Right lobe of liver (tissue), 6 donors: Measurements from ENCODE around the gene NYNRIN. TPM values are rescaled to one million over a fixed set of nuclear protein-coding genes. Genes with fewer than 3 reads are reported as not detected.

Source experiments
- ATAC-seq, 4 donors: fragments of 200-7000 bp; cut with Tn5 transposase; one replicate each; pipeline ENCODE4 v1.9.1; 2020; ENCODE audit warnings: mild to moderate bottlenecking in 4 of 4, moderate library complexity in 4 of 4
- DNase-seq, 3 donors: peaks; one replicate each; pipeline ENCODE4 v3.0.0-alpha.2; 2020
- H3K27ac ChIP-seq, 3 donors: fragments of 200-600 bp; one replicate each; pipeline ENCODE4 v1.8.0; 2022
- H3K27me3 ChIP-seq, 2 donors: fragments of 200-600 bp; one replicate each; pipeline ENCODE4 v1.8.0; 2022
- H3K36me3 ChIP-seq, 4 donors: fragments of 200-600 bp; sonication (generic) in 1 of 4; one replicate each; pipeline versions ENCODE4 v1.5.1 to v1.8.0; 2017 to 2022; ENCODE audit warnings: control low read depth in 1 of 4
- H3K4me1 ChIP-seq, 4 donors: fragments of 200-600 bp; sonication (generic) in 1 of 4; one replicate each; pipeline versions ENCODE4 v1.5.1 to v1.8.0; 2017 to 2022; ENCODE audit warnings: control low read depth in 1 of 4
- H3K4me3 ChIP-seq, 3 donors: fragments of 200-600 bp; one replicate each; pipeline ENCODE4 v1.8.0; 2022
- H3K9me3 ChIP-seq, 4 donors: fragments of 200-600 bp; sonication (generic) in 1 of 4; one replicate each; pipeline versions ENCODE4 v1.5.1 to v1.8.0; 2017 to 2022; ENCODE audit warnings: control low read depth in 1 of 4
- CTCF ChIP-seq, 4 donors: fragments of 200-600 bp in 3 of 4; fragments of 450-650 bp in 1 of 4; IDR thresholded peaks; one replicate each; pipeline versions ENCODE4 v1.5.1 to v1.8.0; 2016 to 2022; ENCODE audit warnings: antibody characterized with exemption in 4 of 4, mild to moderate bottlenecking in 2 of 4
- POLR2A ChIP-seq: fragments of 450-650 bp; IDR thresholded peaks from one replicate; pipeline ENCODE4 v1.6.1; 2017; ENCODE audit warnings: antibody characterized with exemption, mild to moderate bottlenecking
- WGBS: methylation state at CpG from one replicate; pipeline ENCODE4 v1.1.6; 2018; ENCODE audit warnings: low coverage, low lambda C conversion rate; ENCODE audit not compliant: insufficient coverage; ENCODE audit errors: missing lambda C conversion rate; 5-methylcytosine and 5-hydroxymethylcytosine counted together
- intact Hi-C, 2 donors: fragments of 100-400 bp; cut with DNase I; formaldehyde crosslinking; loops; one replicate each; pipeline versions ENCODE4 v1.11.2 to v1.14.1; 2022
- total RNA-seq, 6 experiments: library from RNA; depleted of rRNA in 2 of 6; stranded (reverse); fragments of >200 nt in 2 of 6; fragmentation: NEBNext Ultra II Directional in 3 of 6; extraction: Animal tissue kit (Norgen Biotek cat#: 25700) in 3 of 6; gene quantifications; one replicate each; pipeline versions ENCODE4 v1.1.0 to v1.2.4, GENCODE V29; 2016 to 2023
- donor health status: DM: no; HTN: yes; CAD: no.
- donor health status: DM: no; HTN: no; CAD: no.
- donor health status: DM: no; HTN: no; CAD: no.
- donor health status: DM: no; HTN: yes; CAD: no.
- donor health status: DM: no; HTN: yes; CAD: no.

NYNRIN gene
- total RNA-seq, 6 experiments from 2014 or later = 1.8 to 6.1 (median 2.7) TPM

DNA sequence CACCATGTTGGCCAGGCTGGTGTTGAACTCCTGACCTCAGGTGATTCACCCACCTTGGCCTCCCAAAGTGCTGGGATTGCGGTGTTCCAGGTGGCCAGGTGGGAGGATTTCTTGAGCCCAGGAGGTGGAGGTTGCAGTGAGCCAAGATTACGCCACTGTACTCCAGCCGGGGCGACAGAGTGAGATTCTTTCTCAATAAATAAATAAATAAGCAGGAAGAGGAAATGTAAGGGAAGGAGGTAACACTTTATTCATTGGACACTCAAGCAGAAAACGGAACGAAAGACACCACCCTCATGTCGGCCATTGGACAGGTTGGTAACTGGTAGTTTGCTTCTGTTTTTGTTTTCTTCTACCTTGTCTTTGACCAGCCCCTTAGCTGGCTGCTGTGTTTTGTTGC is 43.8 kb upstream of the NYNRIN start:
- TF ChIP-seq CTCF (IDR thresholded peaks at IDR 0.05) = no peak
- TF ChIP-seq POLR2A = no peak
- intact Hi-C loops = no loop called here

DNA sequence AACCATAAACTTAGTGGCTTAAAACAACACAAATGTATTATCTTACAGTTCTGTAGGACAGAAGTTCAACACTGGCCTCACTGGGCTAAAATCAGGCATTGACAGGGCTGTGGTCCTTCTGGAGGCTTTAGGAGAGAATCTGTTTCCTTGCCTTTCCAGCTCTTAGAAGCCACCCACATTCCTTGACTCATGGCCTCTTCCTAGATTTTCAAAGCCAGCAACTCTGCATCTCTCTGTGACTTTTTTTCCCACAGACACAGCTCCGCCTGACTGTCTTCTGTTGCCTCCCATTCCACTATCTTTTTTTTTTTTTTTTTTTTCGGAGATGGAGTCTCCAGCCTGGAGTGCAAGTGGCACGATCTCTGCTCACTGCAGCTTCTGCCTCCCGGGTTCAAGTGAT is 42.6 kb upstream of the NYNRIN start:
- Histone ChIP-seq H3K9me3 (no peaks in the 10 kb centered on the region), H3K36me3 (no peaks in the 10 kb centered on the region), H3K27me3 (no peaks in the 10 kb centered on the region), H3K4me1 (peaks cover 0 to 4% (median 0%) of the 10 kb centered on the region in 4 donors), H3K27ac (no peak overlapping the region), H3K4me3 (no peak overlapping the region)
- WGBS = 73% methylated on average over 2 of the region's 4 CpGs
- TF ChIP-seq CTCF (IDR thresholded peaks at IDR 0.05) (no peak), POLR2A (no peak)
- no peak for ATAC-seq
- DNase-seq = no peak
- intact Hi-C loops = no loop called here

More for the DNA sequence above, 43.8 kb upstream of the NYNRIN start:
- no peak overlapping the region for H3K27ac ChIP-seq
- DNase-seq (no peak), ATAC-seq (peak in 2 of 4 donors; percentile 41 to 42)
- no peak overlapping the region for H3K4me3 ChIP-seq
- peaks cover 0 to 4% (median 0%) of the 10 kb centered on the region in 4 donors for H3K4me1 ChIP-seq
- no peaks in the 10 kb centered on the region for H3K36me3 ChIP-seq
- WGBS = 48% methylated on average over 7 of the region's 7 CpGs
- H3K9me3 ChIP-seq = no peaks in the 10 kb centered on the region
- no peaks in the 10 kb centered on the region for H3K27me3 ChIP-seq

DNA sequence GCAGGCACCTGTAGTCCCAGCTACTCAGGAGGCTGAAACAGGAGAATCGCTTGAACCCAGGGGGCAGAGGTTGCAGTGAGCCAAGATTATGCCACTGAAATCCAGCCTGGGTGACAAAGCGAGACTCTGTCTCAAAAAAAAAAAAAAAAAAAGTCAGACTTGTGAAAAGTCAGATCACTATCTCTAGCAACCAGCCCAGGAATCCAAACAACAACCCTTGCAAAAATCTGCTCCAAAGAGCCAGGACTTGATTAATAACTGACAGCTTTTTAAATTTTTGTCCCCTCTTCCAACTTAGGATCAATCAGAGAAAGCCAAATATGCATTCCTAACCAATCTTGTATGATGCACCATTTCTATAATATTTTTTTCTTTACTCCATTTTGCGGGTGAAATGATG is 38.5 kb upstream of the NYNRIN start:
- no peaks in the 10 kb centered on the region for H3K4me1 ChIP-seq

DNA sequence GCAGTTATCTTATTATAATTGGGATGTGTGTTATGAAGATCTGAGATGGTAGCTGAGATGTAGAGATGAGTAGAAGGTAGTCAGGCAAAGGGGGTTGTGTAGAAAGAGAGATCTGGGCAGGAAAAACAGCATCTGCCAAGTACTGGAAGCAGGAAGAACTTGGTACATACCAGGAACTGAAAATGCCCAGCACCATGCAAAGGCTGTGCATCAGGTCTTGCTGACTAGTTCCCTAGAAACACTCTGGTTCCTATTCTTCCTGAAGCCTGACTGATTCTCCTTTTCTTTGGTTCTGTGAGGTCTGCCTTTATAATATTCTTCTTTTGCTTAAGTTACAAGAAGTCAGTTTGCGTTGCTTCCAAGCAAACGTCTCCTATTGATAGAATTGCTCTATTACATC is 37.5 kb upstream of the NYNRIN start:
- no peaks in the 10 kb centered on the region for H3K36me3 ChIP-seq
- intact Hi-C loops = no loop called here
- H3K4me1 ChIP-seq = no peaks in the 10 kb centered on the region
- no peaks in the 10 kb centered on the region for H3K9me3 ChIP-seq
- 64% methylated on average over 2 of the region's 2 CpGs for WGBS
- H3K27ac ChIP-seq = no peak overlapping the region
- no peak for DNase-seq
- no peak for TF ChIP-seq CTCF (IDR thresholded peaks at IDR 0.05)
- TF ChIP-seq POLR2A = no peak
- H3K27me3 ChIP-seq = no peaks in the 10 kb centered on the region
- peak in 1 of 4 donors; percentile 27 for ATAC-seq
- H3K4me3 ChIP-seq = no peak overlapping the region

More for the DNA sequence above, 38.5 kb upstream of the NYNRIN start:
- TF ChIP-seq CTCF (IDR thresholded peaks at IDR 0.05) (no peak), POLR2A (no peak)
- ATAC-seq (no peak), DNase-seq (no peak)
- 94% methylated on average over 2 of the region's 3 CpGs for WGBS
- Histone ChIP-seq H3K27me3 (no peaks in the 10 kb centered on the region), H3K36me3 (no peaks in the 10 kb centered on the region), H3K9me3 (no peaks in the 10 kb centered on the region), H3K4me3 (no peak overlapping the region), H3K27ac (no peak overlapping the region)
- intact Hi-C loops = no loop called here
